HEK293 (cell line): ENCODE results near the gene PPP1R2B.

ENCODE experiments used
- BCL6B ChIP-seq: fragments of 450-650 bp; formaldehyde crosslinking; IDR thresholded peaks from 2 replicates; pipeline ENCODE4 v1.5.1; 2017; ENCODE audit warnings: missing biosample characterization, missing genetic modification characterization
- CTCF ChIP-seq: fragments of 450-650 bp; formaldehyde crosslinking; IDR thresholded peaks from 2 replicates; pipeline ENCODE4 v1.5.1; 2016; ENCODE audit warnings: missing biosample characterization, missing genetic modification characterization
- KLF1 ChIP-seq: fragments of 450-650 bp; formaldehyde crosslinking; IDR thresholded peaks from 2 replicates; pipeline ENCODE4 v1.5.1; 2016; ENCODE audit warnings: missing biosample characterization, missing genetic modification characterization
- PBX3 ChIP-seq: sonication (generic); formaldehyde crosslinking; IDR thresholded peaks from 2 replicates; pipeline ENCODE4 v1.8.1; 2022; ENCODE audit warnings: mild to moderate bottlenecking, moderate library complexity, missing genetic modification reagents
- REPIN1 ChIP-seq: fragments of 450-650 bp; formaldehyde crosslinking; IDR thresholded peaks from 2 replicates; pipeline ENCODE4 v1.5.1; 2017; ENCODE audit warnings: missing biosample characterization, missing genetic modification characterization, low read depth
- REST ChIP-seq: fragments of 450-650 bp; formaldehyde crosslinking; IDR thresholded peaks from 2 replicates; pipeline ENCODE4 v1.5.1; 2016; ENCODE audit warnings: missing biosample characterization, missing genetic modification characterization
- TRIM28 ChIP-seq: IDR thresholded peaks from 2 replicates; pipeline ENCODE4 v1.6.1; 2011; ENCODE audit warnings: low read length, control low read depth, borderline replicate concordance
- ZNF121 ChIP-seq: fragments of 450-650 bp; formaldehyde crosslinking; IDR thresholded peaks from 2 replicates; pipeline ENCODE4 v1.5.1; 2016; ENCODE audit warnings: missing biosample characterization, missing genetic modification characterization
- ZNF2 ChIP-seq: fragments of 450-650 bp; formaldehyde crosslinking; IDR thresholded peaks from 2 replicates; pipeline ENCODE4 v1.5.1; 2016; ENCODE audit warnings: missing biosample characterization, missing genetic modification characterization
- ZNF394 ChIP-seq: fragments of 450-650 bp; formaldehyde crosslinking; IDR thresholded peaks from 2 replicates; pipeline ENCODE4 v1.5.1; 2016; ENCODE audit warnings: missing biosample characterization, missing genetic modification characterization, mild to moderate bottlenecking, moderate library complexity, borderline replicate concordance
- ZNF544 ChIP-seq: fragments of 450-650 bp; formaldehyde crosslinking; IDR thresholded peaks from 2 replicates; pipeline ENCODE4 v1.5.0; 2017; ENCODE audit warnings: missing biosample characterization, missing genetic modification characterization
- ZNF768 ChIP-seq: fragments of 450-650 bp; formaldehyde crosslinking; IDR thresholded peaks from 2 replicates; pipeline ENCODE4 v1.5.1; 2018; ENCODE audit warnings: missing biosample characterization, mild to moderate bottlenecking, missing genetic modification characterization

GRCh38 chr5:156836846-156837245, 13.2 kb upstream of the PPP1R2B start:
- TF ChIP-seq CTCF (tag by site-specific recombination): no peak
- TF ChIP-seq PBX3: no peak
- no peak for TF ChIP-seq ZNF768
- TF ChIP-seq REPIN1 (tag by site-specific recombination): no peak
- TF ChIP-seq KLF1 (tag by site-specific recombination): no peak
- TF ChIP-seq BCL6B (tag by site-specific recombination): no peak
- TF ChIP-seq ZNF544 (tag by site-specific recombination): no peak
- TF ChIP-seq REST (tag by site-specific recombination): no peak
- TF ChIP-seq ZNF394 (tag by site-specific recombination): no peak
- TF ChIP-seq TRIM28: no peak
- no peak for TF ChIP-seq ZNF2
- no peak for TF ChIP-seq ZNF121
